ENCODE results near the gene HEYL.

- TF ChIP-seq POLR2AphosphoS5 (IDR thresholded peaks at IDR 0.05): no peak
- TF ChIP-seq CTCF (IDR thresholded peaks at IDR 0.05): no peak
- TF ChIP-seq EP300 (IDR thresholded peaks at IDR 0.05): no peak
- TF ChIP-seq POLR2A (IDR thresholded peaks at IDR 0.05): no peak
Measured at GRCh38 chr1:39671793-39672550, 32.5 kb upstream of the HEYL start, which contains the start of gene NT5C1A.
